ENCODE measurements around the gene TNFRSF17. TPM values are rescaled to one million over a fixed set of nuclear protein-coding genes. Genes with fewer than 3 reads are reported as not detected.
"Not testable (repeated sequence)": the region's sequence is repeated elsewhere in the genome, so short reads cannot be mapped to it uniquely, and the experiment has no call there.

TNFRSF17 gene
- total RNA-seq, 4 donors from 2014 or later: not detected

DNA sequence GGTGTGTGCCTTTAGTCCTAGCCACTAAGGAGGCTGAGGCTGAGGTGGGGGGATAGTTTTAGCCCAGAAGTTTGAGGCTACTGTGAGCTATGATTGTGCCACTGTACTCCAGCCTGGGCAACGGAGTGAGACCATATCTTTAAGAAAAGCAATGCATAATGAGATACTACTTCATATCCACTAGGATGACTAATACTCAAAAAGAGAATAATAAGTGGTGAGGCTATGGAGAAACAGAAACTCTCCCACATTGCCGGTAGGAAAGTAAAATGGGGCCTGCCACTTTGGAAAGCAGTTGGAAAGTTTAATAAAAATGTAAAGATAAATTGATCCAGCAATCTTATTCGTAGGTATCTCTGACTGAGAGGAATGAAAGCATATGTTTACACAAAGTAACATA, 18.6 kb upstream of the TNFRSF17 start:
- Histone ChIP-seq H3K4me1 (no peaks in the 10 kb centered on the region), H3K9me3 (no peaks in the 10 kb centered on the region), H3K27me3 (no peaks in the 10 kb centered on the region), H3K4me3 (no peak overlapping the region), H3K27ac (no peak overlapping the region), H3K36me3 (no peaks in the 10 kb centered on the region)
- 83% methylated on average over 3 of the region's 3 CpGs for WGBS
- no peak for DNase-seq (ENCODE audit: low spot score in 2 of 2)
- TF ChIP-seq EP300 (IDR thresholded peaks at IDR 0.05): no peak
- TF ChIP-seq POLR2AphosphoS5 (IDR thresholded peaks at IDR 0.05): no peak
- TF ChIP-seq POLR2A (IDR thresholded peaks at IDR 0.05): no peak
- TF ChIP-seq, protein P1, sequence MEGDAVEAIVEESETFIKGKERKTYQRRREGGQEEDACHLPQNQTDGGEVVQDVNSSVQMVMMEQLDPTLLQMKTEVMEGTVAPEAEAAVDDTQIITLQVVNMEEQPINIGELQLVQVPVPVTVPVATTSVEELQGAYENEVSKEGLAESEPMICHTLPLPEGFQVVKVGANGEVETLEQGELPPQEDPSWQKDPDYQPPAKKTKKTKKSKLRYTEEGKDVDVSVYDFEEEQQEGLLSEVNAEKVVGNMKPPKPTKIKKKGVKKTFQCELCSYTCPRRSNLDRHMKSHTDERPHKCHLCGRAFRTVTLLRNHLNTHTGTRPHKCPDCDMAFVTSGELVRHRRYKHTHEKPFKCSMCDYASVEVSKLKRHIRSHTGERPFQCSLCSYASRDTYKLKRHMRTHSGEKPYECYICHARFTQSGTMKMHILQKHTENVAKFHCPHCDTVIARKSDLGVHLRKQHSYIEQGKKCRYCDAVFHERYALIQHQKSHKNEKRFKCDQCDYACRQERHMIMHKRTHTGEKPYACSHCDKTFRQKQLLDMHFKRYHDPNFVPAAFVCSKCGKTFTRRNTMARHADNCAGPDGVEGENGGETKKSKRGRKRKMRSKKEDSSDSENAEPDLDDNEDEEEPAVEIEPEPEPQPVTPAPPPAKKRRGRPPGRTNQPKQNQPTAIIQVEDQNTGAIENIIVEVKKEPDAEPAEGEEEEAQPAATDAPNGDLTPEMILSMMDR (IDR thresholded peaks at IDR 0.05): no peak

GRCh38 chr16:11948819-11949218, 16.2 kb upstream of the TNFRSF17 start:
- no peak overlapping the region for H3K4me3 ChIP-seq
- no peak overlapping the region for H3K27ac ChIP-seq
- H3K4me1 ChIP-seq: no peaks in the 10 kb centered on the region
- no peaks in the 10 kb centered on the region for H3K27me3 ChIP-seq
- H3K36me3 ChIP-seq: no peaks in the 10 kb centered on the region
- 60% methylated on average over 5 of the region's 5 CpGs for WGBS
- DNase-seq (ENCODE audit: low spot score in 2 of 2): peak in 1 of 2 donors; percentile 37
- TF ChIP-seq EP300 (IDR thresholded peaks at IDR 0.05) (no peak), POLR2A (IDR thresholded peaks at IDR 0.05) (no peak), POLR2AphosphoS5 (IDR thresholded peaks at IDR 0.05) (no peak)
- TF ChIP-seq, protein P1 (IDR thresholded peaks at IDR 0.05): no peak
- no peaks in the 10 kb centered on the region for H3K9me3 ChIP-seq

DNA sequence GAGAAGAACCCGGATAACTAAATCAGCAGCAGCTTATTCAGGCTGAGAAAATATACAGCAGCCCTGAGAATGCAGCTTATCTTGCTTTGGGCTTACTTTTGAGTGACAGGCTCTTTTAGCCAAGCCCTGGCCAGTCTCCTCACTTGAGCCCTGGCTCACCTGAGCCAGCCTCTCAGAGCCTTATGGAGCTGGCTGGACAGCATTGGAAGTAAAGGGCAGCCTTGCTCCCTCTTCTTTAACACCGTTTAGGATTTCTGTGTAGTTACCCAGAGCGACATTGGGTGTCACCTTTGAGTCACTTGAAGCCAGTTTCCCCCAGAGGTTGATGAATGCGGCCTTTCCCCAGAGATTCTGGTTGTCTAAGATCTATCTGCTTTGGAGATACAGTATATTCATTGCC, 15.5 kb upstream of the TNFRSF17 start:
- 15% methylated on average over 4 of the region's 4 CpGs for WGBS
- no peaks in the 10 kb centered on the region for H3K27me3 ChIP-seq
- no peaks in the 10 kb centered on the region for H3K9me3 ChIP-seq
- H3K4me1 ChIP-seq: no peaks in the 10 kb centered on the region
- H3K4me3 ChIP-seq: no peak overlapping the region
- H3K36me3 ChIP-seq: no peaks in the 10 kb centered on the region
- DNase-seq (ENCODE audit: low spot score in 2 of 2): peak in 1 of 2 donors; percentile 34
- TF ChIP-seq, protein P1 (IDR thresholded peaks at IDR 0.05): peak in 1 of 2 donors; percentile 15
- TF ChIP-seq EP300 (IDR thresholded peaks at IDR 0.05): no peak
- TF ChIP-seq POLR2A (IDR thresholded peaks at IDR 0.05): no peak
- H3K27ac ChIP-seq: no peak overlapping the region

- no peak overlapping the region for H3K27ac ChIP-seq
- no peak for DNase-seq (ENCODE audit: low spot score in 2 of 2)
- no peak overlapping the region for H3K4me3 ChIP-seq
- H3K4me1 ChIP-seq: no peaks in the 10 kb centered on the region
- no peaks in the 10 kb centered on the region for H3K27me3 ChIP-seq
- whole genome bisulfite sequencing: 84% methylated on average over 5 of the region's 5 CpGs
- H3K9me3 ChIP-seq: no peaks in the 10 kb centered on the region
- TF ChIP-seq EP300 (IDR thresholded peaks at IDR 0.05) (no peak), POLR2AphosphoS5 (IDR thresholded peaks at IDR 0.05) (no peak), POLR2A (IDR thresholded peaks at IDR 0.05) (no peak)
- TF ChIP-seq, protein P1 (IDR thresholded peaks at IDR 0.05): no peak
- H3K36me3 ChIP-seq: no peaks in the 10 kb centered on the region
Measured at GRCh38 chr16:11950388-11950787, 14.6 kb upstream of the TNFRSF17 start.

- DNase-seq (ENCODE audit: low spot score in 2 of 2); H3K4me1 ChIP-seq; H3K4me3 ChIP-seq; H3K27me3 ChIP-seq; H3K36me3 ChIP-seq; H3K27ac ChIP-seq; H3K9me3 ChIP-seq: not testable (repeated sequence)
- 89% methylated on average over 8 of the region's 8 CpGs for WGBS
Measured at GRCh38 chr16:11953576-11953975, 11.4 kb upstream of the TNFRSF17 start.

DNA sequence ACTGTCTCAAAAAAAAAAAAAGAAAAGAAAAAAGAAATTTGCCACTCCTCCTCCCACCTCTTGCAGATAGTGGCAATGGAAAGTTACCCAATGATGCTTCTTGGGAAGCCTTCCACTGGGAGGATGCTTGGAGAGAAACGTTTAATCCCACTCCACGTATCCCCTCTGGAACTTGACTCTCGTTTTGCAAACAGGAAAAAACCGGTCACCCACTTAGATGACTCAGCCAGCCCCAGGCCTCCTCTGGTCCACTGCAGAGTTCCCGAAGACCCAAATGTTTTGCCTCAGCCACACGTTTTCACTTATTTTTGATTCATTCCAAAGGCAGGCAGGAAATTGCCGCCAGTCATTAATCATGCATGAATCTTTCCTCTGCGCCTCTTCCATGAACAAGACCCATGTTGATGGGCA, 9.3 kb upstream of the TNFRSF17 start:
- no peak overlapping the region for H3K27ac ChIP-seq
- H3K9me3 ChIP-seq: no peaks in the 10 kb centered on the region
- peak in 1 of 2 donors; percentile 60 for DNase-seq (ENCODE audit: low spot score in 2 of 2)
- no peaks in the 10 kb centered on the region for H3K4me1 ChIP-seq
- TF ChIP-seq POLR2A (IDR thresholded peaks at IDR 0.05): no peak
- TF ChIP-seq, protein P1 (IDR thresholded peaks at IDR 0.05): no peak
- no peak for TF ChIP-seq EP300 (IDR thresholded peaks at IDR 0.05)
- no peak for TF ChIP-seq POLR2AphosphoS5 (IDR thresholded peaks at IDR 0.05)
- 35% methylated on average over 8 of the region's 8 CpGs for WGBS
- no peak overlapping the region for H3K4me3 ChIP-seq
- no peaks in the 10 kb centered on the region for H3K36me3 ChIP-seq
- no peaks in the 10 kb centered on the region for H3K27me3 ChIP-seq
